Measurements from ENCODE around the gene FAM187B.

- TF ChIP-seq CTCF (IDR thresholded peaks at IDR 0.05): no peak
- TF ChIP-seq EZH2 (IDR thresholded peaks at IDR 0.05): no peak
- no peak for TF ChIP-seq EZH2phosphoT487 (IDR thresholded peaks at IDR 0.05)
Measured at GRCh38 chr19:35223084-35223790, 5.3 kb downstream of the FAM187B start.

All from neural progenitor cell (in vitro differentiated cells).